ENCODE results near the gene LRBA.
"Not testable (repeated sequence)": the region's sequence is repeated elsewhere in the genome, so short reads cannot be mapped to it uniquely, and the experiment has no call there.

The LRBA gene, protein sequence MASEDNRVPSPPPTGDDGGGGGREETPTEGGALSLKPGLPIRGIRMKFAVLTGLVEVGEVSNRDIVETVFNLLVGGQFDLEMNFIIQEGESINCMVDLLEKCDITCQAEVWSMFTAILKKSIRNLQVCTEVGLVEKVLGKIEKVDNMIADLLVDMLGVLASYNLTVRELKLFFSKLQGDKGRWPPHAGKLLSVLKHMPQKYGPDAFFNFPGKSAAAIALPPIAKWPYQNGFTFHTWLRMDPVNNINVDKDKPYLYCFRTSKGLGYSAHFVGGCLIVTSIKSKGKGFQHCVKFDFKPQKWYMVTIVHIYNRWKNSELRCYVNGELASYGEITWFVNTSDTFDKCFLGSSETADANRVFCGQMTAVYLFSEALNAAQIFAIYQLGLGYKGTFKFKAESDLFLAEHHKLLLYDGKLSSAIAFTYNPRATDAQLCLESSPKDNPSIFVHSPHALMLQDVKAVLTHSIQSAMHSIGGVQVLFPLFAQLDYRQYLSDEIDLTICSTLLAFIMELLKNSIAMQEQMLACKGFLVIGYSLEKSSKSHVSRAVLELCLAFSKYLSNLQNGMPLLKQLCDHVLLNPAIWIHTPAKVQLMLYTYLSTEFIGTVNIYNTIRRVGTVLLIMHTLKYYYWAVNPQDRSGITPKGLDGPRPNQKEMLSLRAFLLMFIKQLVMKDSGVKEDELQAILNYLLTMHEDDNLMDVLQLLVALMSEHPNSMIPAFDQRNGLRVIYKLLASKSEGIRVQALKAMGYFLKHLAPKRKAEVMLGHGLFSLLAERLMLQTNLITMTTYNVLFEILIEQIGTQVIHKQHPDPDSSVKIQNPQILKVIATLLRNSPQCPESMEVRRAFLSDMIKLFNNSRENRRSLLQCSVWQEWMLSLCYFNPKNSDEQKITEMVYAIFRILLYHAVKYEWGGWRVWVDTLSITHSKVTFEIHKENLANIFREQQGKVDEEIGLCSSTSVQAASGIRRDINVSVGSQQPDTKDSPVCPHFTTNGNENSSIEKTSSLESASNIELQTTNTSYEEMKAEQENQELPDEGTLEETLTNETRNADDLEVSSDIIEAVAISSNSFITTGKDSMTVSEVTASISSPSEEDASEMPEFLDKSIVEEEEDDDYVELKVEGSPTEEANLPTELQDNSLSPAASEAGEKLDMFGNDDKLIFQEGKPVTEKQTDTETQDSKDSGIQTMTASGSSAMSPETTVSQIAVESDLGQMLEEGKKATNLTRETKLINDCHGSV (N-terminal part only)

DNA sequence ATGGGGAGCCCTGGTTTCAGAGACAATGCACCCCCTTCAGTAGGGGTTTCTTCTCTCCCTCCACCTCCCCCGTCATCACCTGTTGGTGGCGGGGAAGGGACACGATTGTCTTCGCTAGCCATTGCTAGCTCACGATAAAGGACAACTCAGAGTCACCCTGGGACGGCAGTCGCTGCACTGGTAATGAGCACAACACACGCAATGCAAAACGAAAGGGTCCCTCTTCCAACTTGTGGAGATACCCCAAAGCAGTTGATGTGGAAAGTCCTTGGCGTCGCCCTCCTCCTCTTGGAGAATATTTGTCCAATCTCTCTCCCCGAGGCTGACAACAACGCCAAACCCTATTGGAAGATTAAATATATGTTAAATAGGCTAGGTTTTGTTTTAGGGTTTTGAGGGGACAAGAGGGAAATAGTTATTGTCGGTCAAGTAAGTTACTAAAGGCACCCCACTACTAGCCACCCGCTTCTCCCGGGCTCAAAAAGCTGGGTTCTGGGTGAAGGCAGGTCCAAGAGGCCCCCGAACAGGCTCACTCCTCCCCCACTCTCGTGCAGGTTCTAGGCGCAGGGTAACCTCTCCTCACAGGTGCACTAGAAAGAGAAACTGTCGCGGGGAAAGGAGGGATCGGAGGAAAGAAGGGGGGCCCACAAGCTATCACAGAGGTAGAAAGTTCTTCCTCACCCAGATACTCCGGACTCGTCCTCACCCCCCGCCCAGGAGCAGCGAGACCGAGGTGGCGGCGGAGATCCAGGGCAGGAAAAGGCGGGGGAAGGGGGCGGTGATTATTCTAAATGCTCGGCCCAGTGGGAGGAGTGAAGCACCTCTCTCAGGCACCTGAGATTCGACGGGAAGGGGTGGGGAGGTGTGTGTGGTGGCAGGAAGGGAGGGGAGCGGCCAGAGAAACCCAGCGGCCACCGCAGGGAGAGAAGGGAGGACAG is at the start of gene LRBA:
Gene LRBA, minus strand, starts transcription at position 764 of the 938 bp plus-strand sequence. Its CDS starts 642 bp downstream, at position 122.
- DNase-seq, result peak; percentile 48 to 60

DNA sequence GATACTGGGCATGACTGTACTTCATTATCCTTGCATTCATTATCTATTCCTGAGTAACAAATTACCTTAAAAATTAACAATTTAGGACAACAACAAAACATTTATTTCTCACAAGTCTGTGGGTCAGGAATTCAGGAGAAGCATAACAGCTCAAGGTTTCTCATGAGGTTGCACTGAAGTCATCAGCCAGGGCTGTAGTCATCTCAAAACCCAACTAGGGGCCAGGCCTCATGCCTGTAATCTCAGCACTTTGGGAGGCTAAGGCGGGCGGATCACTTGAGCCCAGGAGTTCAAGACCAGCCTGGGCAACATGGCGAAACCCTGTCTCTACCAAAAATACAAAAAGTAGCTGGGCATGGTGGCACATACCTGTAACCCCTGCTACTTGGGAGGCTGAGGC is 48.1 kb upstream of the LRBA start:
- not testable (repeated sequence) for DNase-seq

DNA sequence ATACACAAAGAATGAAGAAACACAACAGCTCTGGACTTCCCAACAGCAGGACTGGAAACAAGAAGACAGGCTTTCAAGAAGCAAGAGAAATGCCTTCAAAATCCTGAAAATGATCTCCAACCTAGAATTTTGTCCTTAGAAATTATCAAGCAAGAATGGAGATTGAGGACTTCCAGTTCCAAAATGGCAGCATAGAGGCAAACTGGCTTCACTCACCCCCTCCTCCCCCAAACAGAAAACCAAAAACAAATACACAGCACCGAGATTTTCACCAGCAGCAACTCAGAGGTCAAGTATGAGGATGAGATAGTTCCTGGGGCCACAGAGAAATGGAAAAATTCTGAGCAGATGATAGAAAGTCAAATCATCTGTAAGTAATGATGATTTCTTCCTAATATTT is 40.5 kb upstream of the LRBA start:
- DNase-seq, result no peak

DNA sequence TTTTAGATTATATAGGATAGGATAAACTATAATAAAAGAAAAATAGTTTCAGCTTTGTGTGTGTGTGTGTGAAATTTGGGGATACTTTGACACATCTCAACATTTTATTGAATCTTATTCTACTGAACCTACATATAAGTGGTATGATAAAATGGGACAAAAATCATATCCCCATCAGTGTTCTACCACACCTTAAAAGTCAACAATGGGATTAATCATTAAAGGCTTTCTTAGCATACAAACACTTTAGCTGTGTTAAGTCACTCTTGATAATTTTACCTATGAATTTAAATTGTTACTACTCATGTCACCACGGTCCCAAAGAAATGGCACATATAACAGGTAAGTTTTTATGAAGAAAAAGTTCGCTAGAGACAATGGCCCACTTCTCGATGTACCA is 37.7 kb upstream of the LRBA start:
- no peak for DNase-seq

DNA sequence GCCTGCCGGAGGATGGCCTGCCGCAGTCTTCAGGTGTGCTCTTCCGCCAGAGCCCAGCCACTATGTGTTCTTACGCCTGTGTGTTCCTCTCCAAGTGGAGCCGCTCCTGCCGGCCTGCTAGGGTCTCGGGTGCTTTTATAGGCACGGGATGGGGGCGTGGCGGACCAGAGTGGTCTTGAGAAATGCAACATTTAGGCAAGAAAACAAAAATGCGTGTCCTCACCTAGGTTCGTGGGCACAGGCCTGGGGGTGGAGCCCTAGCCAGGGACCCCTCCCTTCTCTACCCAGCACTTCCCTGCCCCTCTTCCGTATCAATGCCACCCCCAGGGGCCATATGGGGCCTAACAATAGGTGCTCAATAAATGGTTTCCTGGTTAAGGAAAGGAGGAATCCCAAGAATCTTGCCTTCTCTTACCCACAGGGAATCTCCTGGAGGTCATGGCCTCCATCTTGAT is 34.4 kb upstream of the LRBA start:
- DNase-seq, result no peak

DNA sequence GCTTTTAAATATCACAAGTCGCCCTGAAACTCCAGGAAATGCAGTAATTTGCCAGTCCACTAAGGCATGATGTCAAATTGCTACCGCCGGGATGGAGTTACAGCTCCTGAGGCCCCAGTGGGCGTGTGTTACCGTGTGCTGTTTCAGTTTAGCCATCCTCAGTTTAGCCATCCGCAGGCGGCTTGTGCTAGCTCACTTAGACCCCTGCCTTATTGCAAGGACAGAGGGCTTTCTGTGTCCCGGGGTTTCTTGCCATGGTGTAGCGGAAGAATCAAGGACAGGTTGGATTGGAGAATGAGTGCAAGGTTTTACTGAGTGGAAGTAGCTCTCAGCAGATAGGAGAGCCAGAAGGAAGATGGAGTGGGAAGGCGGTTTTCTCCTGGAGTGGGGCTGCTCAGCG is 33.8 kb upstream of the LRBA start:
- no peak for DNase-seq

DNA sequence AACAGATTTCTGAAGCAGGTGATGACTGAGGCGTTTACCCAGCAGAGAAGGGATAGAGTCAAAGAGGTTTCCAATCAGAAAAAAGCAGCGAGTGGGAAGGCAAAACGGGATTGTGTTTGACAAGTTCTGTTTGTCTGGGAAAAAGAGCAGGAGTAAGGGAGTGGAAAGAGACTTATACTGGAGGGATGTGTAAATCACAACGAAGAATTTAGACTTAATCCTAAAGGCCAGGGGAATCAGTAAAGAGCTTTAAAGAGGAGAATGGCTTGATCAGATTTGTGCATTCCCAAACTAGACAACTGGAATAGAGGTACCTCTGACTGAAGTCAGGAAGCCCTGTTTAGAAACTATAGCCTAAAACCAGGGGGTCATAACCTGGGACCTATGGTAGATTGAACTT is 31.5 kb upstream of the LRBA start:
- DNase-seq, result no peak

DNA sequence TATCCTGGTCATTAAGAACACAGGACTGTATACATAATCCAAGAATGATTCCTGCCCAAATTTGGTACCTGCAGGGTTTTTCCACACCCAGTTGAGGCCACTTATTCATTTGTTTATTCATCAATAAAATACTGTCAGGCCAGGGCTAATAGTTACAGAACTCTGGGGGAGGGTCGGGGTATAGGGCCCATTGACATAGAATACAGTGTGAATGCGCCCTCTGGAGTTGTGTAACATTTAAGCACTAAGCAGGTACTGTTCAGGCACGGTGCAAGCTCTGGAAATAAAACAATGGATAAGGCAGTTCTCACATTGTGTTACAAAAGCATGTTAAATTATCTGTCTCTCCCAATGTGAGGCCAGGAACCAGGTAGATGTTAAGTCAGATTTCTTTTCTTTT is 30.8 kb upstream of the LRBA start:
- peak in 1 of 2 experiments; percentile 2 for DNase-seq

DNA sequence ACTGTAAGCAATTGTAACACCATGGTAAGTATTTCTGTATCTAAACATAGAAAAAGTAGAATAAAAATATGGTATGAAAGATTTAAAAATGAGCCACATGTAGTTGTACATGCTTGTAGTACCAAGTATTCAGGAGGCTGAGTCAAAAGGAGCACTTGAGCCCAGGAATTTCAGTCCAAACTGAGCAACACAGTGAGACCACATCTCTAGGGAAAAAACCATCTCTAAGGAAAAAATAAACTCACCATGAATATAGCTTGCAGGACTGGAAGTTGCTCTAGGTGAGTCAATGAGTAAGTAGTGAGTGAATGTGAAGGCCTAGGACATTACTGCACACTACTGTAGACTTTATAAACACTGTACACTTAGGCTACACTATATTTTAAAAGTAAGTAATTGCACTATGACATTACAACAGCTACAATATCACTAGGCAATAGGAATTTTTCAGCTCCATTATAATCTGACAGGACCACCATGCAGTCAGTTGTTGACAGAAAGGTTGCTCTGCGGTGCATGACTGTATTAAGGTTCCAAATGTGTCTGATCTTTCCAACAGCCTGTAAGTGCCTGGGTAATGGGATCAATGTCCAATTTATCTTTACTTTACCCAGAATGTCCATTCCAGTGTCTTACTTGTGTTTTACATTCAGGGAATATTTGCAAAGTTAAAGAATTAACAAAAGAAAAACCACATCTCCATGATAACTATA is 28.9 kb upstream of the LRBA start:
- DNase-seq, result no peak

DNA sequence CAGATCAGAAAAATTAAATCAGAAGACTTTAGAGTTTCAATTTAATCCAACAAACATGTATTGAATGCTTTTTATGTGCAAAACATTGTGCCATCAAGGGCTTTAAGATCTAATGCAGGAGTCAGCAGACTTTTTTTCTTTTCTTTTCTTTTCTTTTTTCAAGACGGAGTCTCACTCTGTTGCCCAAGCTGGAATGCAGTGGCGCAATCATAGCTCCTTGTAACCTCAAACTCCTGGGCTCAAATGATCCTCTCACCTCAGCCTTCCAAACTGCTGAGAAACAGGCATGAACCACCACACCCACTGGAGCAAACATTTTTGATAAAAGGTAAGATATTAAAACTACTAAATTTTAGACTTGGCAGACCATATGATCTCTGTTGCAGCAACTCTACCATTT is 24.6 kb upstream of the LRBA start:
- DNase-seq, result no peak

DNA sequence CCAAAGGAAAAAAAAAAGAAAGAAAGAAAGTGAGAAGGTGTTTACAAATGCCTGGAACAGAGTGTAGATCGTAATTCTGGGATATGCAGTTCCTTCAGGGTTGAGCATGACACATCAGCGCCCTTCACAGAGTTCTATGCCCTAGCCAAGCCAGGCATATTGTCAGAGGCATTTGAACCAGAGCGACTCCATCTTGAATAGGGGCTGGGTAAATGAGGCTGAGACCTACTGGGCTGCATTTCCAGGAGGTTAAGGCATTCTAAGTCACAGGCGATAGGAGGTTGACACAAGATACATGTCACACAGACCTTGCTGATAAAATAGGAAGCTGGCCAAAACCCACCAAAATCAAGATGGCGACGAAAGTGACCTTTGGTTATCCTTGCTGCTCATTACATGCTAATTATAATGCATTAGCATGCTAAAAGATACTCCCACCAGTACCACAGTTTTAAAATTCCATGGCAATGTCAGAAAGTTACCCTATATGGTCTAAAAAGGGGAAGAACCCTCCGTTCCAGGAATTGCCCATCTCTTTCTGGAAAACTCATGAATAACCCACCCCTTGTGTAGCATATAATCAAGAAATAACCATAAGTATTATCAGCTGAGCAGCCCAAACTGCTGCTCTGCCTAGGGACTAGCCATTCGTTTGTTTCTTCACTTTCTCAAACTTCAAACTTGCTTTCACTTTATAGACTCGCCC is 23.5 kb upstream of the LRBA start:
- no peak for DNase-seq

DNA sequence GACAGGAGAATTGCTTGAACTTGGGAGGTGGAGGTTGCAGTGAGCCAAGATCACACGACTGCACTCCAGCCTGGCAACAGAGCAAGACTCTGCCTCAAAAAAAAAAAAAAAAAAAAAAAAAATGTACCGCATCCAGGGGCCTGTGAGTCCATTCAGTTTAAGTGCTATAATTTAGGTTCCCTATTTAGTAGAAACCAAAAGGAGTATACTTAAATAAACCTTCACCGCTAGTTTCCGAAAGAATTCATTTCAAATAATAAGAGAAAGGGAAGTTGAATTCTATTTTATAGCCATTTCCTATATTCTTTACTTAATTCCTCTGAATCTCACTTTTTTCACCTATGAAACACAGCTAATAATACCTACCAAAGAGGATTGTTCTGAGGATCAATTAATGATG is 20.8 kb upstream of the LRBA start:
- DNase-seq, result no peak

DNA sequence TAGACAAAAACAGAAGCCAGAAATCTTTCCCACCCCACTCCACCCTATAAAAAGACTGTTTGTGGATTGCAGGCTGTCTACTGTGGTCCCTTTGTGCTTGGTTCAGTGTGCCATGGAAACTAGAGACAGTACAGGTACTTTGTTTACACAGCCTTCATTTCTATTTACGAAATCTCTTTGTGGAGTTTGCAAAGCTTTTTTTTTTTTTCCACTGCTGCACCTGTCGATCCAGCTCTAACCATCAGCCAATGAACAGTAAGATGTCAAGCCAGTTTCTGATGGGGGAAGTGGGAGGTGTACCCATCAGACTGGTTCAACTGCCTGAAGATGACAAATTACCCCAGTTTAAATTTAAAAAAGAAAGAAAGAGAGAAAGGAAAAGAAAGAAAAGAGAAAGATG is 20.2 kb upstream of the LRBA start:
- DNase-seq, result no peak

DNA sequence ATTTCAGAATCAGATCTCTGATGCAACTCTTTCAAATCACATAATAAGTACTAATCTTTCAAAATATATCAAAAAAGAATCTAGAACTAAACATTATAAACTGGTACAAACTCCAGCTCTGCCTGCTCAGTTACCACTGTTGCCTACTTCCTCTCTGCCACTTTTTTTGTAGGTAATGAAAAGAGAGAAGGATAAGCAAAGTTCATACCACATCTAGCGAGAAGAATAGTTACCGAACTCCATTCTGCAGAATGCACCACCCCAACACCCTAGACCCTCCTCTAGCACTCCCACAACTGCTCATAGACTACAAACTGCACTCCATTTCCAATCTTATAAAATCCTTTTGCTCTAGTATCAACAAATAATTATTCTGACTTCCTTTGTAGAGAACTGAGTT is 19.7 kb upstream of the LRBA start:
- DNase-seq, result no peak

DNA sequence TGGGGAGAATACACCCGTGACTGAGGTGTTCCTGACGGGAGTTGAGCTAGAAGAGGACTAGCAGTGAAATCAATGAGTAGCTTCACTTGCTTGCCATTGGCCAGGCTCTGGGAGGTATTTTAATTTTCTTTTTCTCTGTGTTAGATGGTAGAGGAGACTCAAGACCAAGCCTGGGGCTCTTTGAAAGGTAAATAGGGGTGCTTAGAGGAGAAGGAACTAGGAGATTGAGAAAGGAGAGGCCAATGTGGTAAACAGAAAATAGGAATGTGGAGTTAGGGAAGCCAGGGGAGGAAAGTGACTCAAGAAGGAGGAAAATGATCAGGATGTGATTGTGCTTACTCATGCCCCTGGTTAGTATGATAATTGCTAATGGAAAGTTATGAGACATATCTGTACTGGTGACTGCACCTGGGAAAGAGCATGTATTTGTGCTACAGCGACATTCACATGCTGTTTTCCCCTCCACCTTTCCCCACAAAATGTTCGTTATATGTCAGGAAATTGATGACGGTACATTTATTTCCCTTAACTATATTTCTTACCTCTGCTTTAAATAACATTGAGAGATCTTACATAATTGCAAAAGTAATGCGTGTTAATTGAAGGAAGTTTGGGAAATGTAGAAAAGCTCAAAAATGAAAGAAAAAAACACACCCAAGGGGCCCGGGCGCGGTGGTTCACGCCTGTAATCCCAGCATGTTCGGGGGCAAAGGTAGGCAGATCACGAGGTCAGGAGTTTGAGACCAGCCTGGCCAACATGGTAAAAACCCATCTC is 16.9 kb upstream of the LRBA start:
- DNase-seq, result no peak

DNA sequence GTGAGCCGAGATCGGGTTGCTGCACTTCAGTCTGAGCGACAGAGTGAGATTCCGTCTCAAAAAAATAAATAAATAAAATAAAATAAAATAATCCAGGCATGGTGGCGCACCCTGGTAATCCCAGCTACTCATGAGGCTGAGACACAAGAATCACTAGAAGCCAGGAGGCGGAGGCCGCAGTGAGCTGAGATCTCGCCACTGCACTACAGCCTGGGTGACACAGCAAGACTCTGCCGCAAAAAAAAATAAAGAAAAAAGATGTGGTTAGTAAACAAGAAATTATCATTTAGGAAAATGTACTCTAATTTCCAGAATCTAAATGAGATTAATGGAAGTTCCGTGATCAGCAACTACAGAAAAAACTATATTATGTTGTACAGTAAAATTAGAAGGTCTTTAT is 14.5 kb upstream of the LRBA start:
- DNase-seq, result no peak

DNA sequence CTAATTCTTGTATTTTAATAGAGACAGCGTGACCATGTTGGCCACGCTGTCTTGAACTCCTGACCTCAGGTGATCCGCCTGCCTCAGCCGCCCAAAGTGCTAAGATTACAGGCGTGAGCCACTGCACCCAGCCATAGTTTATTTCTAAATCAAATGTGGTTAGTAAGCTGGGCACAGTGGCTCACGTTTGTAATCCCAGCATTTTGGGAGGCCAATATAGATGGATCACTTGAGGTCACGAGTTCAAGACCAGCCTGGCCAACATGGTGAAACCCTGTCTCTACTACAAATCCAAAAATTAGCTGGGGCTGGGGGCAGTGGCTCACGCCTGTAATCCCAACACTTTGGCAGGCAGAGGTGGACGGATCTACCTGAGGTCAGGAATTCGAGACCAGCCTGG is 13.9 kb upstream of the LRBA start:
- DNase-seq, result not testable (repeated sequence)

DNA sequence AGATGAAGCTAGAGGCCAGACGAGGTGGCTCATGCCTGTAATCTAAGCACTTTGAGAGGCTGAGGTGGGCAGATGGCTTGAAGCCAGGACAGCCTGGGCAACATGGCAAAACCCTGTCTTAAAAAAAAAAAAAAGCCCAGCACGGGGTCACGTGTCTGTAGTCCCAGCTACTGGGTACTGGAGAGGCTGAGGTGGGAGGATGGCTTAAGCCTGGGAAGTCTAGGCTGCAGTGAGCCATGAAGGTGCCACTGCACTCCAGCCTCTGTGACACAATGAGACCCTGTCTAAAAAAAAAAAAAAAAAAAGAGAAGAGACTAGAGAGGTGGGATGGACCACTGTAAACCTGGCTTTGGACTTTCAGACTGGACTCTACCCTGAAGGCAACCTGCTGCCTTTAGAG is 10.7 kb upstream of the LRBA start:
- peak; percentile 43 to 64 for DNase-seq

DNA sequence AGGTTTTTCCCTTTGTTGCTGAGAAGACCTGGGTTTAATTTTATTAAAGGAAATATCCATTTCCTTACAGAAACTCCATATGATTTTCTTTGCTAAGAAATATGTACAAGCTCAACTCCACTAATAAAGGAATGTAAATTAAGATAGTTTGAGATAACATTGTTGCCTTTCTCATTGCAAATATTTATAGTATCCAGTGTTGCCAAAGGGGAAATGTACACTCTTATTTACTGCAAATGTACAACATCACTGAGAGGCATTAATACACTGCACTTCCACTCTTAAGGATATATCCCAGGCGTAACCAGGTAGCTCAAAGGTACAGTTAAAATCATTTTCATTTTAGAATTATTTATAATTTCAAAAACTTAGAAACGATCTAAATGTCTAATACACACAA is 7.5 kb upstream of the LRBA start:
- DNase-seq, result no peak

Measured in NCI-H524 (cell line).